Activated naive CD8-positive, alpha-beta T cell treated with anti-CD3 and anti-CD28 coated beads, Interleukin-2, amount 50 U/mL, for 24 hours (primary cell): Measurements from ENCODE around the gene RAD51B.
"Not testable (repeated sequence)": the region's sequence is repeated elsewhere in the genome, so short reads cannot be mapped to it uniquely, and the experiment has no call there.

Experiments
- ATAC-seq: fragments of 150-1000 bp; cut with Tn5 transposase; one replicate; pipeline ENCODE4 v1.10.0; 2021
- DNase-seq: peaks from one replicate; pipeline ENCODE4 v3.0.0; 2021
- H3K27ac Mint-ChIP-seq: one replicate; pipeline ENCODE4 v1.8.0; 2021; ENCODE audit warnings: mild to moderate bottlenecking, mixed read lengths
- H3K27me3 Mint-ChIP-seq: one replicate; pipeline ENCODE4 v1.8.0; 2021; ENCODE audit warnings: mixed read lengths
- H3K36me3 Mint-ChIP-seq: one replicate; pipeline ENCODE4 v1.8.0; 2021; ENCODE audit warnings: low read depth, mixed read lengths
- H3K4me1 Mint-ChIP-seq: one replicate; pipeline ENCODE4 v1.8.0; 2021; ENCODE audit warnings: mixed read lengths
- H3K4me3 Mint-ChIP-seq: one replicate; pipeline ENCODE4 v1.8.0; 2021; ENCODE audit warnings: mild to moderate bottlenecking, moderate library complexity, mixed read lengths
- H3K9me3 Mint-ChIP-seq: one replicate; pipeline ENCODE4 v1.8.0; 2021; ENCODE audit warnings: mixed read lengths

Gene RAD51B

GRCh38 chr14:67984274-67984673 lies 164.7 kb downstream of the RAD51B start:
- DNase-seq: no peak
- H3K27ac Mint-ChIP-seq: no peak overlapping the region
- H3K9me3 Mint-ChIP-seq: no peaks in the 10 kb centered on the region
- no peak overlapping the region for H3K4me3 Mint-ChIP-seq
- no peak for ATAC-seq
- no peaks in the 10 kb centered on the region for H3K36me3 Mint-ChIP-seq
- no peaks in the 10 kb centered on the region for H3K27me3 Mint-ChIP-seq
- no peaks in the 10 kb centered on the region for H3K4me1 Mint-ChIP-seq

GRCh38 chr14:67986131-67986841 lies 166.7 kb downstream of the RAD51B start:
- DNase-seq: no peak
- no peak overlapping the region for H3K27ac Mint-ChIP-seq
- no peaks in the 10 kb centered on the region for H3K9me3 Mint-ChIP-seq
- no peak for ATAC-seq
- no peaks in the 10 kb centered on the region for H3K36me3 Mint-ChIP-seq
- no peak overlapping the region for H3K4me3 Mint-ChIP-seq
- no peaks in the 10 kb centered on the region for H3K4me1 Mint-ChIP-seq
- H3K27me3 Mint-ChIP-seq: no peaks in the 10 kb centered on the region

GRCh38 chr14:67987606-67988005 lies 168.0 kb downstream of the RAD51B start:
- no peak for DNase-seq

GRCh38 chr14:67988210-67988609 lies 168.6 kb downstream of the RAD51B start:
- H3K9me3 Mint-ChIP-seq, DNase-seq, H3K4me1 Mint-ChIP-seq, H3K4me3 Mint-ChIP-seq, H3K27ac Mint-ChIP-seq, ATAC-seq, H3K27me3 Mint-ChIP-seq, H3K36me3 Mint-ChIP-seq: not testable (repeated sequence)

More at GRCh38 chr14:67987606-67988005, 168.0 kb downstream of the RAD51B start:
- no peaks in the 10 kb centered on the region for H3K36me3 Mint-ChIP-seq
- no peak overlapping the region for H3K4me3 Mint-ChIP-seq
- no peaks in the 10 kb centered on the region for H3K27me3 Mint-ChIP-seq
- H3K4me1 Mint-ChIP-seq: no peaks in the 10 kb centered on the region
- H3K27ac Mint-ChIP-seq: no peak overlapping the region
- no peaks in the 10 kb centered on the region for H3K9me3 Mint-ChIP-seq
- ATAC-seq: no peak

- Mint-ChIP-seq H3K36me3 (no peaks in the 10 kb centered on the region), H3K27ac (no peak overlapping the region), H3K27me3 (no peaks in the 10 kb centered on the region), H3K4me1 (no peaks in the 10 kb centered on the region), H3K9me3 (no peaks in the 10 kb centered on the region), H3K4me3 (no peak overlapping the region)
- no peak for DNase-seq
- no peak for ATAC-seq
These were observed 171.0 kb downstream of the RAD51B start for GRCh38 chr14:67990576-67990975.

GRCh38 chr14:67994531-67994930 lies 175.0 kb downstream of the RAD51B start:
- Mint-ChIP-seq H3K4me3 (no peak overlapping the region), H3K36me3 (no peaks in the 10 kb centered on the region), H3K4me1 (no peaks in the 10 kb centered on the region), H3K9me3 (no peaks in the 10 kb centered on the region), H3K27ac (no peak overlapping the region), H3K27me3 (no peaks in the 10 kb centered on the region)
- ATAC-seq (no peak), DNase-seq (no peak)

GRCh38 chr14:67996235-67996634 lies 176.7 kb downstream of the RAD51B start:
- DNase-seq (no peak), ATAC-seq (no peak)
- H3K4me3 Mint-ChIP-seq: no peak overlapping the region
- no peaks in the 10 kb centered on the region for H3K9me3 Mint-ChIP-seq
- H3K4me1 Mint-ChIP-seq: no peaks in the 10 kb centered on the region
- no peaks in the 10 kb centered on the region for H3K27me3 Mint-ChIP-seq
- no peaks in the 10 kb centered on the region for H3K36me3 Mint-ChIP-seq
- H3K27ac Mint-ChIP-seq: no peak overlapping the region

- no peak overlapping the region for H3K27ac Mint-ChIP-seq
- H3K27me3 Mint-ChIP-seq: no peaks in the 10 kb centered on the region
- H3K36me3 Mint-ChIP-seq: no peaks in the 10 kb centered on the region
- no peak for DNase-seq
- no peak for ATAC-seq
- no peak overlapping the region for H3K4me3 Mint-ChIP-seq
- H3K4me1 Mint-ChIP-seq: no peaks in the 10 kb centered on the region
- peaks cover 9% of the 10 kb centered on the region for H3K9me3 Mint-ChIP-seq
These were observed 179.3 kb downstream of the RAD51B start for GRCh38 chr14:67998834-67999233.

GRCh38 chr14:67999290-67999689 lies 179.7 kb downstream of the RAD51B start:
- Mint-ChIP-seq H3K36me3 (no peaks in the 10 kb centered on the region), H3K9me3 (peaks cover 9% of the 10 kb centered on the region), H3K27me3 (no peaks in the 10 kb centered on the region), H3K27ac (no peak overlapping the region), H3K4me1 (no peaks in the 10 kb centered on the region), H3K4me3 (no peak overlapping the region)
- DNase-seq (no peak), ATAC-seq (no peak)

GRCh38 chr14:67999705-68000384 lies 180.3 kb downstream of the RAD51B start:
- Mint-ChIP-seq H3K36me3 (no peaks in the 10 kb centered on the region), H3K4me3 (no peak overlapping the region), H3K9me3 (peaks cover 9% of the 10 kb centered on the region), H3K27ac (no peak overlapping the region), H3K27me3 (no peaks in the 10 kb centered on the region), H3K4me1 (no peaks in the 10 kb centered on the region)
- ATAC-seq: no peak
- DNase-seq: no peak

GRCh38 chr14:68000511-68000910 lies 180.9 kb downstream of the RAD51B start:
- DNase-seq (no peak), ATAC-seq (no peak)
- Mint-ChIP-seq H3K9me3 (peaks cover 9% of the 10 kb centered on the region), H3K4me1 (no peaks in the 10 kb centered on the region), H3K27ac (no peak overlapping the region), H3K4me3 (no peak overlapping the region), H3K36me3 (no peaks in the 10 kb centered on the region), H3K27me3 (no peaks in the 10 kb centered on the region)

- H3K36me3 Mint-ChIP-seq: no peaks in the 10 kb centered on the region
- H3K27me3 Mint-ChIP-seq: no peaks in the 10 kb centered on the region
- H3K9me3 Mint-ChIP-seq: no peaks in the 10 kb centered on the region
- no peaks in the 10 kb centered on the region for H3K4me1 Mint-ChIP-seq
- DNase-seq: no peak
- H3K4me3 Mint-ChIP-seq: no peak overlapping the region
- H3K27ac Mint-ChIP-seq: no peak overlapping the region
- ATAC-seq: no peak
These were observed 188.9 kb downstream of the RAD51B start for GRCh38 chr14:68008491-68008890.

- no peaks in the 10 kb centered on the region for H3K9me3 Mint-ChIP-seq
- H3K4me1 Mint-ChIP-seq: no peaks in the 10 kb centered on the region
- ATAC-seq: no peak
- no peak for DNase-seq
- peaks cover 2% of the 10 kb centered on the region for H3K27me3 Mint-ChIP-seq
- no peak overlapping the region for H3K4me3 Mint-ChIP-seq
- H3K36me3 Mint-ChIP-seq: peaks cover 2% of the 10 kb centered on the region
- H3K27ac Mint-ChIP-seq: no peak overlapping the region
These were observed 191.9 kb downstream of the RAD51B start for GRCh38 chr14:68011406-68012028.

- Mint-ChIP-seq H3K4me3 (no peak overlapping the region), H3K27ac (no peak overlapping the region), H3K4me1 (no peaks in the 10 kb centered on the region), H3K9me3 (no peaks in the 10 kb centered on the region), H3K36me3 (peaks cover 2% of the 10 kb centered on the region), H3K27me3 (peaks cover 2% of the 10 kb centered on the region)
- ATAC-seq: no peak
- no peak for DNase-seq
These were observed 193.3 kb downstream of the RAD51B start for GRCh38 chr14:68012871-68013270.

- DNase-seq (no peak), ATAC-seq (no peak)
- no peak overlapping the region for H3K27ac Mint-ChIP-seq
- H3K36me3 Mint-ChIP-seq: peaks cover 2% of the 10 kb centered on the region
- H3K27me3 Mint-ChIP-seq: peaks cover 2% of the 10 kb centered on the region
- no peaks in the 10 kb centered on the region for H3K9me3 Mint-ChIP-seq
- no peaks in the 10 kb centered on the region for H3K4me1 Mint-ChIP-seq
- no peak overlapping the region for H3K4me3 Mint-ChIP-seq
These were observed 193.7 kb downstream of the RAD51B start for GRCh38 chr14:68013326-68013725.
